Central memory CD8-positive, alpha-beta T cell (primary cell): ENCODE data around the gene FREM1.

Experiments used
- ATAC-seq: fragments of 150-1000 bp; cut with Tn5 transposase; replicated peaks from 2 replicates; pipeline ENCODE4 v1.10.0; 2022; ENCODE audit warnings: mild to moderate bottlenecking, moderate FRiP score, moderate number of reproducible peaks; ENCODE audit not compliant: poor library complexity, severe bottlenecking; ENCODE audit errors: extremely low read depth
- DNase-seq, 2 donors: peaks; one replicate each; pipeline ENCODE4 v3.0.0; 2021; ENCODE audit warnings: low spot score in 2 of 2
- H3K27ac Mint-ChIP-seq: one replicate; pipeline ENCODE4 v1.8.0; 2022; ENCODE audit warnings: low read depth, mild to moderate bottlenecking, moderate library complexity, mixed read lengths
- H3K27me3 Mint-ChIP-seq: one replicate; pipeline ENCODE4 v1.8.0; 2022; ENCODE audit warnings: mixed read lengths
- H3K36me3 Mint-ChIP-seq: one replicate; pipeline ENCODE4 v1.8.0; 2022; ENCODE audit warnings: mild to moderate bottlenecking, moderate library complexity, mixed read lengths; ENCODE audit not compliant: insufficient read depth
- H3K4me1 Mint-ChIP-seq: one replicate; pipeline ENCODE4 v1.8.0; 2022; ENCODE audit warnings: mixed read lengths
- H3K4me3 Mint-ChIP-seq: one replicate; pipeline ENCODE4 v1.8.0; 2022; ENCODE audit warnings: mild to moderate bottlenecking, moderate library complexity, mixed read lengths
- H3K9me3 Mint-ChIP-seq: one replicate; pipeline ENCODE4 v1.8.0; 2022; ENCODE audit warnings: mixed read lengths

FREM1 gene

DNA sequence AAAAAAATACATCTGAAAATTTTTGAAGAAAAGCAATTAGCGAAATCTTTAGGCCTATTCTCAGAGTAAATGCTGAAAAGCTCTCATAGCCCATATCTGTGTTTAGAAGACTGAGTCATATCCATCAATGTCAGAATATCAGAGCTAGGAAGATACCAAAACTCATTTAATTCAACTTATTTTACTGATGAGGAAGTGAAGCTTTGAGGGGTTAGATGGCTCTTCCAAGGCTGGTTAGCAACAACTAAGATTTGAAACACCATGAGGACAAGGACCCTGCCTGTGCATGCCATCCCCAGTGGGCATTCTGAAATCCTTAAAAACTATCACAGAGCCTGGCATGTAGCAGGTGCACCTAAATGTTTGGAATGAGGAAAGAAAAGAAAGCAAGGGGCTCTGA is 2.5 kb downstream of the FREM1 start:
- Mint-ChIP-seq H3K27me3 (peaks cover 4% of the 10 kb centered on the region), H3K27ac (no peak overlapping the region), H3K9me3 (no peaks in the 10 kb centered on the region), H3K4me1 (no peaks in the 10 kb centered on the region), H3K4me3 (no peak overlapping the region), H3K36me3 (no peaks in the 10 kb centered on the region)
- ATAC-seq (no peak), DNase-seq (no peak)

DNA sequence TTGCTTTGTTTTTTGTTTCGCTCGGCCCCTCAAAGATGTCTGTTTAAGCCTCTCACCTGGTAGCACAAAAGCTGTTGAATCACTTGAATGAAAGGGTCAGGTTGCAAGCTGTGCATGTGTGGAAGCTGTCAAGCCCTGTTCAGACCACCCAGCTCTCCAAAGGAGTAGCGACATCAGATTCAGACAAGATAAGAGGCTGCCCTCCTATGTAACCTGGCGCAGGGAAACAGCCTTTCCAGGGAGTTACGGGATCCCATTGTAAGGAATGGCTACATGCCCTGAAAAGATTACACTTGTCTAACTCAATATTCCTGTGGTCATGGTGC is 2.9 kb downstream of the FREM1 start:
- Mint-ChIP-seq H3K4me3 (no peak overlapping the region), H3K27me3 (peaks cover under 1% of the 10 kb centered on the region), H3K4me1 (no peaks in the 10 kb centered on the region), H3K36me3 (no peaks in the 10 kb centered on the region), H3K27ac (no peak overlapping the region), H3K9me3 (no peaks in the 10 kb centered on the region)
- ATAC-seq (no peak), DNase-seq (no peak)

DNA sequence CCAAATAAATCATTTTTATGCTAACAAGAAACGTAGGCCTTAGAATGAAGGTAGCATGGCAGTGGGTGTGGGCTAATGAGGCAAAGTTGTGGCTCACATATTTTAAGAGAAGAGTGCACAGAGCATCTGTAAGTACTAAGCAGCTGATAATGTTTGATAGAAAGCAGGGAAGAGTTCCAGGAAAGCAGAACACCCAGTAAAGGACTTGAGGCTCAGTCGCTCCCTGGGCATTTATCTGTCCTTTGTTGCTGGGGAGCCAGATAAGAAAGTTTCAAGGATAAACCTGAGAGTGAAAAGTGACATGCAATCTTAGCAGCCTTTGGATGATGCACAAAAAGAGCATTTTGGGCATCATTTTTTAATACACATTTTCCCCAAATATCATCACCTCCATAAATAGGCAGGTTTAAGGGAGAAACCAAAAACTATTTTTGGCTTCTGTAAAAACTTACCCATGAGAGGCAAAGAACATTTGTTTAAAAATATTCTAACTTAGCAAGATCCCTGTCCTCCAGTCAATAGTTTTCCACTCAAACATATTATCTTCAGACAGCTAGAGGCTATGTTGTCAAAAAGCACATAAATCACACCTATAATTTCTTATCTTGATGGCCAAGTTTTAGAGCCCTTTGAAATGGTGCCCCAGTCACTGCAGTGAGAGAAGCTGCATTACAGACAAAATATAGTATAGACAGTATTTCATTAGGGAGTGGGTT is 3.4 kb downstream of the FREM1 start:
- ATAC-seq (no peak), DNase-seq (no peak)
- Mint-ChIP-seq H3K27me3 (no peaks in the 10 kb centered on the region), H3K36me3 (no peaks in the 10 kb centered on the region), H3K27ac (no peak overlapping the region), H3K4me3 (no peak overlapping the region), H3K9me3 (no peaks in the 10 kb centered on the region), H3K4me1 (no peaks in the 10 kb centered on the region)

GRCh38 chr9:14906000-14906399 is 4.2 kb downstream of the FREM1 start:
- Mint-ChIP-seq H3K27ac (no peak overlapping the region), H3K4me3 (no peak overlapping the region)
- ATAC-seq = no peak

GRCh38 chr9:14903040-14903439 is 7.2 kb downstream of the FREM1 start:
- DNase-seq (no peak), ATAC-seq (no peak)
- Mint-ChIP-seq H3K27ac (no peak overlapping the region), H3K4me1 (no peaks in the 10 kb centered on the region), H3K9me3 (no peaks in the 10 kb centered on the region), H3K27me3 (no peaks in the 10 kb centered on the region), H3K36me3 (no peaks in the 10 kb centered on the region), H3K4me3 (no peak overlapping the region)

More at GRCh38 chr9:14906000-14906399, 4.2 kb downstream of the FREM1 start:
- Mint-ChIP-seq H3K9me3 (no peaks in the 10 kb centered on the region), H3K4me1 (no peaks in the 10 kb centered on the region), H3K27me3 (no peaks in the 10 kb centered on the region), H3K36me3 (no peaks in the 10 kb centered on the region)
- no peak for DNase-seq

- no peak overlapping the region for H3K27ac Mint-ChIP-seq
- DNase-seq (no peak), ATAC-seq (no peak)
- H3K4me1 Mint-ChIP-seq = no peaks in the 10 kb centered on the region
- no peaks in the 10 kb centered on the region for H3K36me3 Mint-ChIP-seq
- no peaks in the 10 kb centered on the region for H3K27me3 Mint-ChIP-seq
- no peak overlapping the region for H3K4me3 Mint-ChIP-seq
- H3K9me3 Mint-ChIP-seq = no peaks in the 10 kb centered on the region
Measured at GRCh38 chr9:14902561-14902960, 7.7 kb downstream of the FREM1 start.

- Mint-ChIP-seq H3K36me3 (no peaks in the 10 kb centered on the region), H3K27me3 (no peaks in the 10 kb centered on the region), H3K9me3 (no peaks in the 10 kb centered on the region), H3K27ac (no peak overlapping the region), H3K4me3 (no peak overlapping the region), H3K4me1 (no peaks in the 10 kb centered on the region)
- DNase-seq = no peak
- no peak for ATAC-seq
Measured at GRCh38 chr9:14899815-14900193, 10.4 kb downstream of the FREM1 start.

GRCh38 chr9:14899042-14899814 is 11.0 kb downstream of the FREM1 start:
- DNase-seq (no peak), ATAC-seq (no peak)
- no peaks in the 10 kb centered on the region for H3K4me1 Mint-ChIP-seq
- no peak overlapping the region for H3K27ac Mint-ChIP-seq
- H3K27me3 Mint-ChIP-seq = no peaks in the 10 kb centered on the region
- no peak overlapping the region for H3K4me3 Mint-ChIP-seq
- no peaks in the 10 kb centered on the region for H3K9me3 Mint-ChIP-seq
- H3K36me3 Mint-ChIP-seq = no peaks in the 10 kb centered on the region

GRCh38 chr9:14895806-14896205 is 14.4 kb downstream of the FREM1 start:
- no peaks in the 10 kb centered on the region for H3K27me3 Mint-ChIP-seq
- H3K27ac Mint-ChIP-seq = no peak overlapping the region
- H3K9me3 Mint-ChIP-seq = no peaks in the 10 kb centered on the region
- DNase-seq (no peak), ATAC-seq (no peak)
- no peaks in the 10 kb centered on the region for H3K4me1 Mint-ChIP-seq
- no peak overlapping the region for H3K4me3 Mint-ChIP-seq
- no peaks in the 10 kb centered on the region for H3K36me3 Mint-ChIP-seq

DNA sequence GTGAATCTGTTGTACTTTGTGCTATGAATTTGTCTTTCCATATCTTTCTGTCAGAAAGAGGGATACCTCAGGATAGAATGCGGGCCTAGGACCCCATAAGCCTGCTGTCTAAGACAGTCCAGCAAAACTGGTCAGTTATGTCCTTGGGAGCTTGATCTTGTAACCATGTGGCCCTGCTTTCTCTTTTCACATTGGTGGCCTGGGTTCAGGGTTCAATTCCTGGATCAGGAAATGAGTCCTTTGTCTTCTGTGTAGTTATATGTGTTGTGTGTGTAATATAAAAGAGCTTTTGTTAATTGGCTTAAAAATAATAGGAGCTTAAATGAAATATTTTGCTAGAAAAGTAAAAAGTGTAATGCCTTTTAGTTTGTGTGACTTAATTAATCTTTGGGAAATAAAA is 16.9 kb downstream of the FREM1 start:
- Mint-ChIP-seq H3K4me3 (no peak overlapping the region), H3K9me3 (no peaks in the 10 kb centered on the region), H3K27me3 (peaks cover 10% of the 10 kb centered on the region), H3K4me1 (no peaks in the 10 kb centered on the region), H3K36me3 (no peaks in the 10 kb centered on the region), H3K27ac (no peak overlapping the region)
- DNase-seq = no peak
- no peak for ATAC-seq

- ATAC-seq = no peak
- H3K27me3 Mint-ChIP-seq = peaks cover 10% of the 10 kb centered on the region
- H3K4me3 Mint-ChIP-seq = no peak overlapping the region
- no peak overlapping the region for H3K27ac Mint-ChIP-seq
- H3K36me3 Mint-ChIP-seq = no peaks in the 10 kb centered on the region
- no peak for DNase-seq
- H3K4me1 Mint-ChIP-seq = no peaks in the 10 kb centered on the region
- H3K9me3 Mint-ChIP-seq = no peaks in the 10 kb centered on the region
Measured at GRCh38 chr9:14891332-14891731, 18.9 kb downstream of the FREM1 start.

GRCh38 chr9:14889451-14889850 is 20.8 kb downstream of the FREM1 start:
- Mint-ChIP-seq H3K27me3 (peaks cover 10% of the 10 kb centered on the region), H3K9me3 (no peaks in the 10 kb centered on the region), H3K36me3 (no peaks in the 10 kb centered on the region), H3K4me3 (no peak overlapping the region), H3K4me1 (no peaks in the 10 kb centered on the region), H3K27ac (no peak overlapping the region)
- DNase-seq = no peak
- ATAC-seq = no peak

DNA sequence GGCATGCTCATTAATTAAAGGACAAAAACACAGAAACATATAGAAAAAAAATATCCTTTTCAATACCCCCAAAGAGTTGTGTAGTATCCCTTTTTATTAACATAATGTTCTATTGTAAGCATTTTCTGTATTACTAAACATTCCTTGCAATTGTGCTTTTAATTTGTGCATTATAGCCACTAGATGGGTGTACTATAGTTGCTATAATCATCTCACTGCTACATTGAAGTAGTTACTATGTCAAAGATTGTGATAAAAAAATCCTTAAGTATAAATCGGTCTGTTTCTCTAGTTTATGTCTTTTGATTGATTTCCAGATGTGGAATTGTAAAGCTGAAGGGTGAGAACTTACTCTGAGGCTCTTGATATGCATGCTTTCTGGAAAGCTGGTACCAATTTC is 21.4 kb downstream of the FREM1 start:
- no peak for DNase-seq
- no peaks in the 10 kb centered on the region for H3K4me1 Mint-ChIP-seq
- H3K27ac Mint-ChIP-seq = no peak overlapping the region
- no peaks in the 10 kb centered on the region for H3K9me3 Mint-ChIP-seq
- ATAC-seq = no peak
- H3K36me3 Mint-ChIP-seq = no peaks in the 10 kb centered on the region
- peaks cover 10% of the 10 kb centered on the region for H3K27me3 Mint-ChIP-seq
- no peak overlapping the region for H3K4me3 Mint-ChIP-seq
